ENCODE measurements around the gene PER2.

GRCh38 chr2:238225911-238226697, 62.3 kb downstream of the PER2 start:
- TF ChIP-seq CTCF (IDR thresholded peaks at IDR 0.05 in 4 of 5, conservative IDR thresholded peaks at IDR 0.05 in 1 of 5) (no peak), POLR2A (IDR thresholded peaks at IDR 0.05) (no peak)

Measured in gastrocnemius medialis (tissue), 4 donors.